ENCODE results near the gene UTP3.
"Not testable (repeated sequence)": the region's sequence is repeated elsewhere in the genome, so short reads cannot be mapped to it uniquely, and the experiment has no call there.

UTP3 gene

DNA sequence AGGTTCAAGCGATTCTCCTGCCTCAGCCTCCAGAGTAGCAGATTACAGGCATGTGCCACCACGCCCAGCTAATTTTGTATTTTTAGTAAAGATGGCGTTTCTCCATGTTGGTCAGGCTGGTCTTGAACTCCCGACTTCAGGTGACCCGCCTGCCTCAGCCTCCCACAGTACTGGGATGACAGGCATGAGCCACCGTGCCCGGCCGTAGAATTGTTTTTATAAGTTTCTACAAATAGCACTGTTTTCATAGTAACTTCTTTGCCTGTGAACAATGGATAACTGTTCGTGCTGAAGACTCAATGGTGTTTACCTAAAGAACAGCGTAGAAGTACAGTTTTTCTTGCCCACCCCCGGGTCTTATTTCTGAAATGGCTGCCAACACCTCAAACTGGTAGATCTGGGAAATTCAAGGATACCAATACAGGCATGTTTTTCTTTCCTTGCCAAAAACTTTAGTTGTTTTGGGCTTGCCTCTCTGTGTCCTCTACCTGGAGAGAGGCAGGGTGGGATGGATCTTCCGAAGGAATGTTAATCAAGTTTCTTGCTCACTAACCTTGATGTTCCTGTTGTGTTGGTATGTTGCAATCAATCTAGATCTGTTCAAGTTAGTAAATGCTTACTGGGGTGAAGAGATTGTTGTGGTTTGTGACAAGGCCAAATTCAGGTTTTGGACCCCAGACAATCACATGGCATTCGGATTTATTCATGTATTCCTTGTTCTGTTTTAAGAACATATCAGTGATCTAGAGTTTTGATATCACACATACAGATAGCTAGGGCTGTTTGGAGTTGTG is 30.7 kb downstream of the UTP3 start:
- peak; percentile 46 for DNase-seq (ENCODE audit: low read depth)

GRCh38 chr4:70721747-70722146 is 33.4 kb downstream of the UTP3 start, which contains the start of gene RUFY3:
Gene RUFY3 (plus strand): TSS chr4:70721964. CDS start chr4:70722574, 610 bp downstream.
- peak; percentile 94 for DNase-seq (ENCODE audit: low read depth)

- DNase-seq (ENCODE audit: low read depth): peak; percentile 87
Measured at GRCh38 chr4:70722199-70722791, 34.0 kb downstream of the UTP3 start.

DNA sequence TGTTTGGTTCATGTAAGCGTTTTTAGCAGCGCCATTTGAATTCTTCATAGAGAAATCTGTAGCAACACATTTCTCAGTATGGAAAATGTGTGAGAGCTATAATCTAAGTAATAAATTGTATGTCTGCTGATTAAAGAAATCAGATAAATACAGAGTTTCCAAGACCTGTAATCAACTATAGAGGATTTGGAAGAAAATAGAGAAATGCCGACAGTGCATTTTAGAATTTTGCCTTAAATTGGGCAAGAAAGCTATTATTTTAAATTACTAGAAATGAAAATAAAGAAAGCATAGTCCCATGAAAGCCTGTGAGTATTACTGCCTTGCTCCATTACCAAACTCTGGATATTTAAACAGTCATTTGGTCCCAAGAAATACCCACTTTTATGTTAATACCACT is 36.1 kb downstream of the UTP3 start:
- no peak for DNase-seq (ENCODE audit: low read depth)

GRCh38 chr4:70725633-70726032 is 37.3 kb downstream of the UTP3 start:
- no peak for DNase-seq (ENCODE audit: low read depth)

- not testable (repeated sequence) for DNase-seq (ENCODE audit: low read depth)
Measured at GRCh38 chr4:70726515-70726914, 38.2 kb downstream of the UTP3 start.

DNA sequence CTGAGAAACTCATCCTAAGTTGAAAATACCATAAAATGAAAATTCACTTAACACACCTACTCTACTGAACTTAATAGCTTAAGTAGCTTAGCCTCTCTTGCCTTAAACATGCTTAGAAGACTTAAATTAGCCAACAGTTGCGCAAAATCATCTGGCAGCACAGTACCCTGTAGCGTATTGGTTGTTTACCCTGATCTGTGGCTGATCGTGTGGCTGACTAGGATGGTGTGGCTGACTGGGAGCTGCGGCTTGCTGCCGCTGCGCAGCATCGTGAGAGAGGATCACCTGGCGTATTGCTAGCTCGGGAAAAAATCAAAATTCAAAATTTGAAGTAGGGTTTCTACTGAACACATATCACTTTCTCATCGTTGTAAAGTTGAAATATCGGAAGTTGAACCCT is 39.8 kb downstream of the UTP3 start:
- no peak for DNase-seq (ENCODE audit: low read depth)

GRCh38 chr4:70732878-70733277 is 44.5 kb downstream of the UTP3 start:
- DNase-seq (ENCODE audit: low read depth): not testable (repeated sequence)

DNA sequence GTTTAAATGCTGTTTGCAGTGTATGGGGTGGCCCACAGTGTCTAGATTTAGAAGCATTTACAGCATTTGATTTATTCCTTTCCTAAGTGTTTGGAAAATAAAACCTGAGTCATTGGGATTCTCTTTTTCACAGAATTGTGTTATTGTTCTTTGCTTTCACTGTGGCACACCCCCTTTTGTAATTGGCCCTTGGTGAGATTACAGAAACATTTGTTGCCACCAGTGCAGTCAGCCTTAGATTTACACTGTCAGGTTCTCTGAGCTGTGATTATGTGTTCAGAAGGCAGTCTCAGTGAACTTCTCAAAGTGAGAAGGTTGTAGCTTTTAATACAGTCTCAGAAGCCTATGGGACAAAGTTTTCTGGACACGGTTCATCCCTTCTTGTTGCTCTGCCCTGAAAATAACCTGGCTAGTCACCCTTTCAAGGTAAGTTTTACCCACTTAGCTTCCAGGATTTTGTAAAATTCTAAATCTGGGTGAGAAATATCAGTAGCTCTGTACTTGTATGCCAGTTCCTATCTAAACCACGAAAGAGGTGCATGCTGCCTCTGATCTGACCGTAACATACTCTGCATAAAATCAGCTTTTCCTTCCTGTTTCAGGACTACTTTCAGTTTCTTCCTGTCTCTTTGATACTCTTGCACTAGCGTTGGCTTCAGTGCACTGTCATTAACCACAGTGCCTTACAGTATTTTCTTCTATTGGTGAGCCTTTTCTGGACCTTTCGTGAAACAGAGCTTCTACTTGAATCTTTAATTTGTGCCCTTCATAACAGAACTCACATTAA is 46.0 kb downstream of the UTP3 start:
- peak; percentile 77 for DNase-seq (ENCODE audit: low read depth)

GRCh38 chr4:70734971-70735370 is 46.6 kb downstream of the UTP3 start:
- DNase-seq (ENCODE audit: low read depth): no peak

GRCh38 chr4:70735915-70736314 is 47.6 kb downstream of the UTP3 start:
- DNase-seq (ENCODE audit: low read depth): peak; percentile 83

GRCh38 chr4:70737006-70737405 is 48.7 kb downstream of the UTP3 start:
- no peak for DNase-seq (ENCODE audit: low read depth)

DNA sequence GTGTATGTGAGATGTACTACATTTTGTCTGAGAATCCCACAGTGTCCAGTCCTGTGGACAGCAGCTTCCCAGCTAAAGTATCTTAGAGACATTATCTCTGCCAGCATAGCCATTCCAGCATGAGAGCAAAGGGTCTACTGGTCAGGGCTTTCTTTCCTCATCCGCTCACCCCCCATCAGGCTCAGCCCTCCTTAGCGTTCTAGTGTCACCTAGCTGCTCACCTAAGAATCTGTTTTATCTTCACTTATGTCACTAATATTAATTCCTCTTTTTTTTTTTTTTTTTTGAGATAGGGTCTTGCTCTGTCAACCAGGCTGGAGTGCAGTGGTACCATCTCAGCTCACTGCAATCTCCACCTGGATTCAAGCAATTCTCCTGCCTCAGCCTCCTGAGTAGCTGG is 49.1 kb downstream of the UTP3 start:
- DNase-seq (ENCODE audit: low read depth): no peak

GRCh38 chr4:70739496-70740337 is 51.4 kb downstream of the UTP3 start:
- DNase-seq (ENCODE audit: low read depth): peak; percentile 54

All from iris pigment epithelial cell (primary cell).